Panc1 (cell line): ENCODE results near the gene TAMM41. TPM values are rescaled to one million over a fixed set of nuclear protein-coding genes. Genes with fewer than 3 reads are reported as not detected.

ENCODE experiments used
- ATAC-seq: fragments of 200-7000 bp; cut with Tn5 transposase; 2 replicates; pipeline ENCODE4 v1.9.1; 2020; ENCODE audit warnings: mild to moderate bottlenecking, moderate library complexity
- BruUV-seq: library from RNA; stranded (reverse); fragments of 400-500 nt; replicated peaks from 2 replicates; lab custom pipeline; 2021; lab: Mats Ljungman, UMichigan
- CTCF ChIA-PET: fragments of 300-600 bp; sonication (Branson Sonifier 250); formaldehyde crosslinking; loops from one replicate; lab custom pipeline; 2022; ENCODE audit warnings: antibody characterized with exemption; lab: Charles Lee
- POLR2A ChIA-PET: fragments of 300-600 bp; sonication (Branson Sonifier 250); formaldehyde crosslinking; loops from one replicate; lab custom pipeline; 2022; ENCODE audit warnings: antibody characterized with exemption; lab: Charles Lee
- DNase-seq: peaks from one replicate; pipeline ENCODE4 v3.0.0-alpha.2; 2010; ENCODE audit warnings: low read depth, low spot score
- H3K27ac ChIP-seq: 2 replicates; pipeline ENCODE4 v1.5.1; 2011; ENCODE audit warnings: mild to moderate bottlenecking, low read length, inconsistent platforms
- H3K27me3 ChIP-seq: fragments of 200-500 bp; sonication (Bioruptor generic); 2 replicates; pipeline ENCODE4 v1.6.0; 2014; ENCODE audit warnings: low read length, inconsistent platforms; ENCODE audit not compliant: control insufficient read depth, insufficient read depth
- H3K36me3 ChIP-seq: fragments of 200-500 bp; sonication (Bioruptor generic); 2 replicates; pipeline ENCODE4 v1.5.1; 2014; ENCODE audit warnings: inconsistent platforms, mild to moderate bottlenecking, low read length, moderate library complexity; ENCODE audit not compliant: control insufficient read depth, insufficient read depth
- H3K4me1 ChIP-seq: 2 replicates; pipeline ENCODE4 v1.5.1; 2011; ENCODE audit warnings: inconsistent platforms, mild to moderate bottlenecking, low read length, moderate library complexity; ENCODE audit not compliant: control insufficient read depth, insufficient read depth
- H3K4me3 ChIP-seq, 2 experiments: 2 replicates each; pipeline ENCODE4 v1.5.1; 2011 to 2012; ENCODE audit warnings: low read depth in 2 of 2, low read length in 2 of 2, mild to moderate bottlenecking in 2 of 2, inconsistent platforms in 1 of 2, moderate library complexity in 1 of 2
- H3K9me3 ChIP-seq: fragments of 200-500 bp; sonication (Bioruptor generic); 2 replicates; pipeline ENCODE4 v1.5.1; 2014; ENCODE audit warnings: low read depth, mild to moderate bottlenecking, inconsistent platforms, low read length, moderate library complexity; ENCODE audit not compliant: control insufficient read depth, insufficient read depth
- CTCF ChIP-seq: fragments of 450-650 bp; IDR thresholded peaks from 2 replicates; pipeline ENCODE4 v1.5.1; 2017; ENCODE audit warnings: mild to moderate bottlenecking
- POLR2AphosphoS5 ChIP-seq: IDR thresholded peaks from 2 replicates; pipeline ENCODE4 v1.6.1; 2012; ENCODE audit warnings: mild to moderate bottlenecking, low read depth, low read length, moderate library complexity
- REST ChIP-seq, 2 experiments: IDR thresholded peaks; 2 replicates each; pipeline ENCODE4 v1.6.1; 2011 to 2012; ENCODE audit warnings: low read depth in 2 of 2, control low read depth in 1 of 2, low read length in 1 of 2, mild to moderate bottlenecking in 1 of 2, moderate library complexity in 1 of 2; ENCODE audit not compliant: insufficient read depth in 1 of 2
- SIN3A ChIP-seq: IDR thresholded peaks from 2 replicates; pipeline ENCODE4 v1.6.1; 2012; ENCODE audit warnings: low read depth, mild to moderate bottlenecking, low read length, moderate library complexity, borderline replicate concordance; ENCODE audit not compliant: insufficient read depth
- TCF7L2 ChIP-seq: IDR thresholded peaks from 2 replicates; pipeline ENCODE4 v1.6.1; 2011; ENCODE audit warnings: mild to moderate bottlenecking, low read depth, low read length, inconsistent platforms
- in situ Hi-C: cut with HindIII; loops from 2 replicates; pipeline ENCODE4 v1.10.0; 2016; ENCODE audit warnings: low sequenced_read_pairs, low pct_unique_long_range_greater_than_20kb
- intact Hi-C: fragments of 100-400 bp; cut with micrococcal nuclease; formaldehyde crosslinking; loops from one replicate; pipeline ENCODE4 v1.10.0; 2022; ENCODE audit not compliant: unreplicated experiment
- total RNA-seq: library from RNA; stranded (reverse); gene quantifications from one replicate; pipeline ENCODE4 v1.2.1, GENCODE V29; 2021; ENCODE audit not compliant: unreplicated experiment

TAMM41 gene
- total RNA-seq, 1 experiment from 2014 or later: 10.8 TPM

GRCh38 chr3:11853450-11853849, 6.8 kb upstream of the TAMM41 start:
- POLR2A ChIA-PET: interaction anchor here (0.6 kb wide), 1 partner anchor 202 kb away, joined by 3 read pairs; no protein-coding TSS in a partner anchor
- intact Hi-C loops: no loop called here
- in situ Hi-C loops: no loop called here

GRCh38 chr3:11850003-11850402, 3.3 kb upstream of the TAMM41 start:
- DNase-seq (no peak), ATAC-seq (no peak)
- Histone ChIP-seq H3K9me3 (no peaks in the 10 kb centered on the region), H3K27me3 (no peaks in the 10 kb centered on the region; the same call in none of the 2 replicates), H3K36me3 (no peaks in the 10 kb centered on the region; the same call in 1 of the 2 replicates), H3K4me1 (peaks cover 4% of the 10 kb centered on the region), H3K4me3 (no peak overlapping the region), H3K27ac (no peak overlapping the region)
- BruUV-seq: no TSS peak
- intact Hi-C loops (no loop called here), in situ Hi-C loops (no loop called here)
- ChIA-PET CTCF (no interaction called here), POLR2A (no interaction called here)
- TF ChIP-seq REST (IDR thresholded peaks at IDR 0.05; ENCODE audit: insufficient read depth in 1 of 2, low read depth in 2 of 2, low read length in 1 of 2): no peak
- TF ChIP-seq CTCF: peak; percentile 10; the same call in 1 of the 2 replicates

More at GRCh38 chr3:11853450-11853849, 6.8 kb upstream of the TAMM41 start:
- no TSS peak for BruUV-seq
- H3K4me3 ChIP-seq: no peak overlapping the region
- no peak for ATAC-seq
- DNase-seq: no peak
- no peak overlapping the region for H3K27ac ChIP-seq
- TF ChIP-seq TCF7L2 (no peak), CTCF (no peak)
- H3K9me3 ChIP-seq: no peaks in the 10 kb centered on the region
- no peaks in the 10 kb centered on the region; the same call in none of the 2 replicates for H3K27me3 ChIP-seq
- CTCF ChIA-PET: no interaction called here
- H3K36me3 ChIP-seq: no peaks in the 10 kb centered on the region
- no peaks in the 10 kb centered on the region for H3K4me1 ChIP-seq

GRCh38 chr3:11847607-11848006, 922 bp upstream of the TAMM41 start:
- in situ Hi-C loops: no loop called here
- TF ChIP-seq SIN3A: no peak
- TF ChIP-seq CTCF: no peak
- no peak for TF ChIP-seq POLR2AphosphoS5
- no peak for TF ChIP-seq TCF7L2
- no peak for TF ChIP-seq REST (IDR thresholded peaks at IDR 0.05; ENCODE audit: insufficient read depth in 1 of 2, low read depth in 2 of 2, low read length in 1 of 2)
- POLR2A ChIA-PET: no interaction called here

More at GRCh38 chr3:11847607-11848006, 922 bp upstream of the TAMM41 start:
- H3K4me3 ChIP-seq: no peak overlapping the region
- DNase-seq (no peak), ATAC-seq (no peak)
- CTCF ChIA-PET: no interaction called here
- no peaks in the 10 kb centered on the region for H3K9me3 ChIP-seq
- H3K36me3 ChIP-seq: no peaks in the 10 kb centered on the region; the same call in 1 of the 2 replicates
- peaks cover 4% of the 10 kb centered on the region for H3K4me1 ChIP-seq
- H3K27me3 ChIP-seq: no peaks in the 10 kb centered on the region
- H3K27ac ChIP-seq: peak overlapping the region; percentile 34; the same call in 1 of the 2 replicates
- intact Hi-C loops: no loop called here
- BruUV-seq: no TSS peak
